ENCODE data around the gene NRBF2.
"Not testable (repeated sequence)": the region's sequence is repeated elsewhere in the genome, so short reads cannot be mapped to it uniquely, and the experiment has no call there.

The NRBF2 gene

GRCh38 chr10:63133056-63133820 lies at the start of gene NRBF2:
Gene NRBF2 (plus strand): TSS chr10:63133328. CDS start chr10:63133471, 143 bp downstream.
- peak; percentile 99 for DNase-seq (ENCODE audit: low read depth, low spot score)

- not testable (repeated sequence) for DNase-seq (ENCODE audit: low read depth, low spot score)
These were observed 49.7 kb upstream of the NRBF2 start for GRCh38 chr10:63083406-63083805.

GRCh38 chr10:63083904-63084689 lies 49.0 kb upstream of the NRBF2 start:
- peak; percentile 83 for DNase-seq (ENCODE audit: low read depth, low spot score)

- no peak for DNase-seq (ENCODE audit: low read depth, low spot score)
These were observed 48.3 kb upstream of the NRBF2 start for GRCh38 chr10:63084690-63085382.

DNA sequence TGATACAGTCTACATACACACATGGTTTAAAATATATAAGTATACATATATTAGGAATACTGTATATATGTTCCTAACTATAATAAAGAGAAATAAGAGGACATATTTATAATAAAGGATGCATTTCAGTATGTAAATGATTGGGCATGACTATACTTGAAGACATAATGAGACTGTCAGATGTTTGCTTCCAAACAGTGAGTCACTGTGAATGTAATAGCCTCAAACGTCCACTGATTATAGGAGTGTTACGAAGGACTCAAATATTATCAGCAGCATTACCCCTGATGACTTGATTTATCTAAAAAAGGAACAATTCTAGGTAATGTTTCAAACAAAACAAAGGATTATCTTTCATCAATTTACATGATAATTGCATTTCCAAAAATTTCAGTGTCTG lies 39.9 kb upstream of the NRBF2 start:
- DNase-seq (ENCODE audit: low read depth, low spot score) = peak; percentile 22

- DNase-seq (ENCODE audit: low read depth, low spot score) = no peak
These were observed 38.7 kb upstream of the NRBF2 start for GRCh38 chr10:63094405-63094804.

GRCh38 chr10:63094881-63095280 lies 38.2 kb upstream of the NRBF2 start:
- DNase-seq (ENCODE audit: low read depth, low spot score) = no peak

- no peak for DNase-seq (ENCODE audit: low read depth, low spot score)
These were observed 33.4 kb upstream of the NRBF2 start for GRCh38 chr10:63099734-63100133.

GRCh38 chr10:63101091-63101490 lies 32.0 kb upstream of the NRBF2 start:
- DNase-seq (ENCODE audit: low read depth, low spot score) = not testable (repeated sequence)

DNA sequence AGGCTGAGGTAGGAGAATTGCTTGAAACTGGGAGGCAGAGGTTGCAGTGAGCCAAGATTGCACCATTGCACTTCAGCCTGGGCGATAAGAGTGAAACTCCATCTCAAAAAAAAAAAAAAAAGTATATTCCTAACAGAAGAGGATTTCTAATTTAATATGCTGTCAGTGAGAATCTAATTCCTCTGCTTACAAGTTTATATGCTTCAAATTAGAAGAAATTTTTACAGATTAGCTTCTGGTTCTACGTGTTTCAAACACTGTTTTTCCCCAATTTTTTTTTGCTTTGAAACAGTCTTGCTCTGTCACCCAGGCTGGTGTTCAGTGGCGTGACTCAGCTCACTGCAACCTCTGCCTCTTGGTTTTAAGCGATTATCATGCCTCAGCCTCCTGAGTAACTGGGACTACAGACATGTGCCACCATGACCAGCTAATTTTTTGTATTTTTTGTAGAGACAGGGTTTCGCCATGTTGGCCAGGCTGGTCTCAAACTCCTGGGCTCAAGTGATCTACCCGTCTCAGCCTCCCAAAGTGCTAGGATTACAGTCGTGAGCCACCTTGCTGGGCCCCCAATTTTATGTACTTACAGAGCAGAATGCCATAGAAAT lies 30.7 kb upstream of the NRBF2 start:
- DNase-seq (ENCODE audit: low read depth, low spot score) = not testable (repeated sequence)

- DNase-seq (ENCODE audit: low read depth, low spot score) = not testable (repeated sequence)
These were observed 29.9 kb upstream of the NRBF2 start for GRCh38 chr10:63103178-63103577.

DNA sequence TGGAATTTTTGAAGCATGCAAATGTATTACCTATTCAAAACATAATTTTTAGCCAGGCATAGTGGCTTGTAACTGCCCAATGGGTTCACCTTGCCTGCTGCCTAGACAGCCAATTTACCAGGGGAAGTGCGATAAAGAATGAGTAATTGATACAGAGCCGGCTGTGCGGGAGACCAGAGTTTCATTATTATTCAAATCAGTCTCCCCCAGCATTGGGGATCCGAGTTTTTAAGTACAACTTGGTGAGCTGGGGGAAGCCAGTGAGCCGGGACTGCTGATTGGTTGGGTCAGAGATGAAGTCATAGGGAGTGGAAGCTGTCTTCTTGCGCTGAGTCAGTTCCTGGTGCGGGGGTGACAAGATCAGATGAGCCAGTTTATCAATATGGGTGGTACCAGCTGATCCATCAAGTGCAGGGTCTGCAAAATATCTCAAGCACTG lies 29.1 kb upstream of the NRBF2 start:
- no peak for DNase-seq (ENCODE audit: low read depth, low spot score)

GRCh38 chr10:63105225-63106110 lies 27.7 kb upstream of the NRBF2 start:
- DNase-seq (ENCODE audit: low read depth, low spot score) = peak; percentile 19

- peak; percentile 34 for DNase-seq (ENCODE audit: low read depth, low spot score)
These were observed 26.9 kb upstream of the NRBF2 start for GRCh38 chr10:63106111-63106755.

DNA sequence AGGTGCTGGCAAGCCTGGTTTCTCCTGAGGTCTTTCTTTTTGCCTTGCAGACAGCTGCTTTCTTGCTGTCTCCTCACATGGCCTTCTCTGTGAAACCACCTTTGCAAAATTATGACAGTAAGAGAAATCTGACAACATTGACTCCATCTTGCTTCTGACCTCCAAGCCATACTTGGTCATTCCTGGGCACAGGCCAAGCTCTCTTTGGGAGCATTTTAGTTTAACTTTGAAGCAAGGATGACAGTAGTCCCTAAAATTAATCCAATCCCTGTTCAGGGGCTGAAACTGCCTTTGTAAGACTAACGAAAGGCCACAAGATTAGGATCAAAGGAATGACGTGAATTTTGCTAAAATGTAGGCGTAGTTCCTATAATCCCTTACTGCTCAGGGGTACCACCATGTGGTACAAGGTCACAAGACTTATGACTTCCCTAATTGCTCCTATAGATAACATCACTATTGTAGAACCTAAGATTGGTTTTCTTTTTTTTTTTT lies 25.1 kb upstream of the NRBF2 start:
- DNase-seq (ENCODE audit: low read depth, low spot score) = no peak

DNA sequence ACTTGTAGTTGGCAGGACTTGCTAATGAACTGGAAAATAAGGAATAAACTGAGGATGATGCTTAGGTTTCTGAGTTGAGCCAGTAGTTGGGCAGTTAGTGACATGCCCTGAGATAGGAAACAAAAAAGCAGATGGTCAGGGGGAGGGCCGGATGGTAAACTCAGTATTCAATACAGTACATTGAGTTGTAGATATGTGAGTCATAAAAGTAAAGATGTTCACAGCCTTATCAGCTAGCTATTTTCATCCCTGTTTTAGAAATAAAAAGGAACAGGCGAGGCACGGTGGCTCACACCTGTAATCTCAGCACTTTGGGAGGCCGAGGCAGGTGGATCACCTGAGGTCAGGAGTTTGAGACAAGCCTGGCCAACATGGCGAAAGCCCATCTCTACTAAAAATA lies 22.2 kb upstream of the NRBF2 start:
- no peak for DNase-seq (ENCODE audit: low read depth, low spot score)

- DNase-seq (ENCODE audit: low read depth, low spot score) = peak; percentile 73
These were observed 18.9 kb upstream of the NRBF2 start for GRCh38 chr10:63114031-63114814.

DNA sequence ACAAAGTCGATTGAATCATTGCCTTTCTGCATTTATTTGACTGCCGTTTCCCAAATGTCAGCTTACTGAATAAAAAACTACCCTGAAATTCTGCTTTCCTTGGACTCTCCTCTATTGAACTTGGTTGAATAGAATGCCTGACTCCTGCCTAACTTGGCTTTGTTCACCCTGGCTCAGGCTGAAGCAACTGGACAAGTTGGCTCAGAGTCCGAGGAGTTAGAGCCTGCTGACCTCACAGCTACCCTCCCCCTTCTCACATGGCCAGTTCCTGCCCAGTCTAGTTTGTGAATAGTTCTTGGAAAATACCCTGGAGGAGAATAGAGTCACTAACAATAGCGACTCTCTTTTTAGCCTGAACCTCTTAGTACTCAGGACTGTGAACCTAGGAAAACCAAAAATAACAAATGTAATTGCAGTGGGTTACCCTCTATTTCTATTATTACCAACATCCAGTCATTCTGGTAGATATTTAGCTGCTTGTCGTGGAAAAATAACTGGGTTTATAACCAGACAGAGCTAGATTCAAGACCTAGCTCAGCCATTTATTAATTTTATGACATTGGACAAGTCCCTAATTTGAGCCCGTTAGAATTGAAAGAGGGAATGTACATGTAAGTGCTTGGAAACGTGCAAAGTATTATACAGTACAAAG lies 17.3 kb upstream of the NRBF2 start:
- DNase-seq (ENCODE audit: low read depth, low spot score) = peak; percentile 93

All from astrocyte of the hippocampus (primary cell).